HL-60 (cell line): ENCODE data around the gene SPDYE1.
"Not testable (repeated sequence)": the region's sequence is repeated elsewhere in the genome, so short reads cannot be mapped to it uniquely, and the experiment has no call there.

ENCODE experiments used
- CTCF ChIP-seq: IDR thresholded peaks from one replicate; pipeline ENCODE4 v1.5.1; 2011; ENCODE audit warnings: low read length, control low read depth, inconsistent platforms; ENCODE audit not compliant: insufficient read depth
- GABPA ChIP-seq: IDR thresholded peaks from 2 replicates; pipeline ENCODE4 v1.6.1; 2012; ENCODE audit warnings: low read depth
- POLR2AphosphoS5 ChIP-seq: IDR thresholded peaks from 2 replicates; pipeline ENCODE4 v1.6.1; 2012; ENCODE audit warnings: low read depth
- REST ChIP-seq: IDR thresholded peaks from 2 replicates; pipeline ENCODE4 v1.6.1; 2012; ENCODE audit warnings: low read depth; ENCODE audit not compliant: insufficient replicate concordance

- not testable (repeated sequence) for TF ChIP-seq GABPA, CTCF, REST
- TF ChIP-seq POLR2AphosphoS5, result 0 out of 2 replicates have a peak, but pooled peaks have one; percentile 19
These were observed 42.8 kb downstream of the SPDYE1 start for GRCh38 chr7:44040493-44040891.
